ENCODE measurements around the gene HMCN1. TPM values are rescaled to one million over a fixed set of nuclear protein-coding genes. Genes with fewer than 3 reads are reported as not detected.

The HMCN1 gene
- total RNA-seq, 1 donor from 2014 or later, result 8.9 TPM

DNA sequence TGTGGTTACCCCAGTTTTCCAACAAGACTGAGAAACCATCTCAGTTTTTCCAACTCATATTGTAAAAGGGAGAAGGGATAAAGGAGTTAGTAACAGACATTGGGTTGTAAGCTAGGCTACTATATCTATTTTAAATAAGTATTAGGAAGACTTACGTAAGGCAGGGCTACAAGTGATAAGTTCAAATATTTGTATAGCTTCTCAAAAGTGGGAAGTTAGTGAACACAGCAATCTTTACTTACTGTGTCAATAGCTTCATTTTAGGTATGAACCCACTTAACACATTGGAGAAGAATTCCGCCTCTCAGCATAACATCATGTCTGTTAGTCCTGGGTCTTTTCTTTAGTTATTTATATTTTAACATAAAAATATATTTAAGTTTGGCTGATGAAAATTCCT lies 320.7 kb downstream of the HMCN1 start:
- DNase-seq, result no peak
- Histone ChIP-seq H3K27ac (replicated peaks) (no peak overlapping the region), H3K4me1 (peaks cover 5% of the 10 kb centered on the region), H3K36me3 (peaks cover 5% of the 10 kb centered on the region), H3K9me3 (replicated peaks) (no peaks in the 10 kb centered on the region), H3K4me3 (no peak overlapping the region), H3K27me3 (ENCODE audit: low read depth) (no peaks in the 10 kb centered on the region)
- TF ChIP-seq, protein P1, sequence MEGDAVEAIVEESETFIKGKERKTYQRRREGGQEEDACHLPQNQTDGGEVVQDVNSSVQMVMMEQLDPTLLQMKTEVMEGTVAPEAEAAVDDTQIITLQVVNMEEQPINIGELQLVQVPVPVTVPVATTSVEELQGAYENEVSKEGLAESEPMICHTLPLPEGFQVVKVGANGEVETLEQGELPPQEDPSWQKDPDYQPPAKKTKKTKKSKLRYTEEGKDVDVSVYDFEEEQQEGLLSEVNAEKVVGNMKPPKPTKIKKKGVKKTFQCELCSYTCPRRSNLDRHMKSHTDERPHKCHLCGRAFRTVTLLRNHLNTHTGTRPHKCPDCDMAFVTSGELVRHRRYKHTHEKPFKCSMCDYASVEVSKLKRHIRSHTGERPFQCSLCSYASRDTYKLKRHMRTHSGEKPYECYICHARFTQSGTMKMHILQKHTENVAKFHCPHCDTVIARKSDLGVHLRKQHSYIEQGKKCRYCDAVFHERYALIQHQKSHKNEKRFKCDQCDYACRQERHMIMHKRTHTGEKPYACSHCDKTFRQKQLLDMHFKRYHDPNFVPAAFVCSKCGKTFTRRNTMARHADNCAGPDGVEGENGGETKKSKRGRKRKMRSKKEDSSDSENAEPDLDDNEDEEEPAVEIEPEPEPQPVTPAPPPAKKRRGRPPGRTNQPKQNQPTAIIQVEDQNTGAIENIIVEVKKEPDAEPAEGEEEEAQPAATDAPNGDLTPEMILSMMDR (IDR thresholded peaks at IDR 0.05; ENCODE audit: borderline replicate concordance), result no peak
- intact Hi-C loops (cut with micrococcal nuclease), result no loop called here

DNA sequence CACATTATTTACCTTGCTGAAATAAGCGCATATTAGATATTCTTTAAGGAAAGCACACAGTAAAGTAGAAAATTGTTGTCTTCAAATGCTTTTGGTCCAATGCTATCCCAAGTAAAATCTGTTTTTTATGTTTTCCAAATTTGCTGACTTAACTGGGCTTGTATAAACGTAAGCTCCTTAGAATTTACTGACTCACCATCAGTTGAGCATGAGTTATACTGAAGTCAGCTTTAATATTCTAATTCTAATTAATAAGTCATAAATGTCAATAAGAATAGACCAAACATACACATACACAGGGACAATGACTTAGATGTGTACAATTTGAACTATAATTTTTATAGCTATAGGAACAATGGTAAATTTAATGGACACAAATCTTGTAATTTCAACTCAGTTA lies 321.7 kb downstream of the HMCN1 start:
- Histone ChIP-seq H3K36me3 (peaks cover 5% of the 10 kb centered on the region), H3K27ac (replicated peaks) (no peak overlapping the region), H3K9me3 (replicated peaks) (no peaks in the 10 kb centered on the region), H3K4me3 (no peak overlapping the region), H3K4me1 (peaks cover 8% of the 10 kb centered on the region), H3K27me3 (ENCODE audit: low read depth) (no peaks in the 10 kb centered on the region)
- DNase-seq, result no peak
- intact Hi-C loops (cut with micrococcal nuclease), result no loop called here
- TF ChIP-seq, protein P1 (IDR thresholded peaks at IDR 0.05; ENCODE audit: borderline replicate concordance), result no peak

DNA sequence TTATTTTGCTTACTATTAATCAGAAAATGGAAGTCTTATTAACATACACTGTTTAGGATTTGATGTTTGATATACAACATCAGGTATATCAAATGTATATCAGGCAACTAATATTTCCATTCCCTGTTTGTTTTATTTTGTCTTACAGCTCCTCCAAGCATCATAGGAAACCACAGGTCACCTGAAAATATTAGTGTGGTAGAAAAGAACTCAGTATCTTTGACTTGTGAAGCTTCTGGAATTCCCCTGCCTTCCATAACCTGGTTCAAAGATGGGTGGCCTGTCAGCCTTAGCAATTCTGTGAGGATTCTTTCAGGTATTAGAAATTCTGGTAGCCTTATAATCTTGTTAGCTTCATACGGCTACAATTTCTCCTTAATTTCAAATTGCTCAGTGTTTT lies 322.9 kb downstream of the HMCN1 start:
- TF ChIP-seq, protein P1 (IDR thresholded peaks at IDR 0.05; ENCODE audit: borderline replicate concordance), result no peak
- H3K27ac ChIP-seq (replicated peaks), result no peak overlapping the region
- H3K36me3 ChIP-seq, result peaks cover 5% of the 10 kb centered on the region
- no peak for DNase-seq
- intact Hi-C loops (cut with micrococcal nuclease), result no loop called here
- H3K4me3 ChIP-seq, result no peak overlapping the region
- H3K4me1 ChIP-seq, result peaks cover 8% of the 10 kb centered on the region
- H3K9me3 ChIP-seq (replicated peaks), result no peaks in the 10 kb centered on the region
- no peaks in the 10 kb centered on the region for H3K27me3 ChIP-seq (ENCODE audit: low read depth)

DNA sequence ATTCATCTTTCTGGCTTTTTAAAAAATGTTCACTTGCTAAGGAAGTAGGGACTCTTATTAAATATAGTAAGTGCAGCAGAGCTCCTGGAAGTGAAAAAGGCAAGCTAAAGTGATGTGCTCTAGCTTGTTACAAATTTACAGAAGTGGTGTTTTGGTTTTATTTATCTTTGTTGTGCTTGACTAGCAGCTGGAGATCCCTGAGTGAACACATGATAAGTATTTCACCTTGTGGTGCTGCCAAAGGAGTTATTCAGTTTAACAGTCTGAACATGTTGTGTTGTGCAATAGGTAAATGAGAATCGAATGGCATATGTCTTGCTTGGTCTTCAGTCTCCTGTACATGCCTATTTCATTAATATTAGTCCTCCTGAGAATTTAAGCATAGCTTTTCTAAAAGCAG lies 325.1 kb downstream of the HMCN1 start:
- intact Hi-C loops (cut with micrococcal nuclease), result no loop called here
- Histone ChIP-seq H3K4me3 (no peak overlapping the region), H3K27me3 (ENCODE audit: low read depth) (no peaks in the 10 kb centered on the region), H3K36me3 (peaks cover 5% of the 10 kb centered on the region), H3K27ac (replicated peaks) (no peak overlapping the region), H3K4me1 (peaks cover 8% of the 10 kb centered on the region), H3K9me3 (replicated peaks) (no peaks in the 10 kb centered on the region)
- DNase-seq, result no peak
- TF ChIP-seq, protein P1 (IDR thresholded peaks at IDR 0.05; ENCODE audit: borderline replicate concordance), result no peak

DNA sequence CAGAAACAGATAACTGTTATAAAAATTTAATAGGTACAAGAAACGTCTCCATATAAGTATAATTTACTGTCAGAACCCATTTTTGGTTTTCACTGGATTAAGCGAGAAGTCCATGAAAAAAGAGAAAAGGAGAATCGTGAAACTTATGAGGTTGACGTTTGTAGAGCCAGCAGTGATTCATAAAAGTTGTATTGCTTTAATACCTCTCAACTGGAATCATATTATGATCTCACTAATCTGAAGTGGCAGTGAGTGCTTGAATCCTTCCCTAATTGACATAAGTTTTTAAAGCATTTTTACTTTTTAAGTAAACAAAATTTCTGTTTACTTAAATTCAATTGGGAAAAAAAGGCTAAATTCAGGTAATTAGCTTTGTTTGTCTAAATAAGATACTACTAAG lies 325.6 kb downstream of the HMCN1 start:
- Histone ChIP-seq H3K27ac (replicated peaks) (no peak overlapping the region), H3K27me3 (ENCODE audit: low read depth) (no peaks in the 10 kb centered on the region), H3K4me1 (peaks cover 8% of the 10 kb centered on the region), H3K4me3 (no peak overlapping the region), H3K36me3 (peaks cover 5% of the 10 kb centered on the region), H3K9me3 (replicated peaks) (no peaks in the 10 kb centered on the region)
- intact Hi-C loops (cut with micrococcal nuclease), result no loop called here
- DNase-seq, result no peak
- TF ChIP-seq, protein P1 (IDR thresholded peaks at IDR 0.05; ENCODE audit: borderline replicate concordance), result no peak

DNA sequence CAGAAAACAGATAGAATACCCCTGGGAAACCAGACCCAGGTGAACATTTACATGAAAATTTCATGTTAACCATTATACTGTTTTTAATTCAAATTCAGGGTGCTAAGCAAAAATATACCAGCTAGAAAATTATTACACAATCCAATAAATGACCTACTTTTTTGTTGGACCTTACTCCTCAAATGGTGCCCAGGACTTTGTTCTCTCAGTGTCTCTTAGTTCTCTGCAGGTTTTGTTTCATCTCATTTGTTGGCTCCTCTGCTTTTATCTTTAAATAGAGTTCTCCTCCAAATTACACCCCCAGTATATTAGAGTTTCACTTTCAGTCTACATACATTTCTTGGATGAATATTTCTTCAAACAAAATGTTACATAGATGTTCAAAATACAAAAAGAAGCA lies 326.0 kb downstream of the HMCN1 start:
- H3K4me3 ChIP-seq, result no peak overlapping the region
- no peaks in the 10 kb centered on the region for H3K9me3 ChIP-seq (replicated peaks)
- peaks cover 8% of the 10 kb centered on the region for H3K4me1 ChIP-seq
- H3K27me3 ChIP-seq (ENCODE audit: low read depth), result no peaks in the 10 kb centered on the region
- no peak overlapping the region for H3K27ac ChIP-seq (replicated peaks)
- H3K36me3 ChIP-seq, result peaks cover 4% of the 10 kb centered on the region
- no peak for DNase-seq
- TF ChIP-seq, protein P1 (IDR thresholded peaks at IDR 0.05; ENCODE audit: borderline replicate concordance), result no peak
- intact Hi-C loops (cut with micrococcal nuclease), result no loop called here
